Stomach (tissue), 4 donors: ENCODE data around the gene NLRC5.

Source experiments
- CTCF ChIP-seq, 7 experiments: fragments of 450-650 bp in 4 of 7; fragments of 200-600 bp in 3 of 7; sonication (generic) in 3 of 7; IDR thresholded peaks; one replicate each; pipeline ENCODE4 v1.5.1; 2016 to 2019; ENCODE audit warnings: antibody characterized with exemption in 7 of 7, control low read depth in 2 of 7, mild to moderate bottlenecking in 1 of 7
- POLR2A ChIP-seq, 4 donors: fragments of 450-650 bp; IDR thresholded peaks; one replicate each; pipeline ENCODE4 v1.6.1; 2016; ENCODE audit warnings: antibody characterized with exemption in 4 of 4, control low read depth in 2 of 4, mild to moderate bottlenecking in 1 of 4, moderate library complexity in 1 of 4
- POLR2AphosphoS5 ChIP-seq, 3 donors: sonication (generic); formaldehyde crosslinking; IDR thresholded peaks; one replicate each; pipeline ENCODE4 v1.6.1; 2016; ENCODE audit warnings: antibody characterized with exemption in 3 of 3

GRCh38 chr16:57123216-57123973 lies 134.0 kb downstream of the NLRC5 start:
- TF ChIP-seq CTCF (IDR thresholded peaks at IDR 0.05) (no peak), POLR2A (IDR thresholded peaks at IDR 0.05) (no peak), POLR2AphosphoS5 (IDR thresholded peaks at IDR 0.05) (no peak)
